ENCODE data around the gene GP5. TPM values are rescaled to one million over a fixed set of nuclear protein-coding genes. Genes with fewer than 3 reads are reported as not detected.

Gene GP5, protein sequence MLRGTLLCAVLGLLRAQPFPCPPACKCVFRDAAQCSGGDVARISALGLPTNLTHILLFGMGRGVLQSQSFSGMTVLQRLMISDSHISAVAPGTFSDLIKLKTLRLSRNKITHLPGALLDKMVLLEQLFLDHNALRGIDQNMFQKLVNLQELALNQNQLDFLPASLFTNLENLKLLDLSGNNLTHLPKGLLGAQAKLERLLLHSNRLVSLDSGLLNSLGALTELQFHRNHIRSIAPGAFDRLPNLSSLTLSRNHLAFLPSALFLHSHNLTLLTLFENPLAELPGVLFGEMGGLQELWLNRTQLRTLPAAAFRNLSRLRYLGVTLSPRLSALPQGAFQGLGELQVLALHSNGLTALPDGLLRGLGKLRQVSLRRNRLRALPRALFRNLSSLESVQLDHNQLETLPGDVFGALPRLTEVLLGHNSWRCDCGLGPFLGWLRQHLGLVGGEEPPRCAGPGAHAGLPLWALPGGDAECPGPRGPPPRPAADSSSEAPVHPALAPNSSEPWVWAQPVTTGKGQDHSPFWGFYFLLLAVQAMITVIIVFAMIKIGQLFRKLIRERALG
- total RNA-seq (2022; extraction: Qiagen RNA extraction), result not detected in 5 replicates

DNA sequence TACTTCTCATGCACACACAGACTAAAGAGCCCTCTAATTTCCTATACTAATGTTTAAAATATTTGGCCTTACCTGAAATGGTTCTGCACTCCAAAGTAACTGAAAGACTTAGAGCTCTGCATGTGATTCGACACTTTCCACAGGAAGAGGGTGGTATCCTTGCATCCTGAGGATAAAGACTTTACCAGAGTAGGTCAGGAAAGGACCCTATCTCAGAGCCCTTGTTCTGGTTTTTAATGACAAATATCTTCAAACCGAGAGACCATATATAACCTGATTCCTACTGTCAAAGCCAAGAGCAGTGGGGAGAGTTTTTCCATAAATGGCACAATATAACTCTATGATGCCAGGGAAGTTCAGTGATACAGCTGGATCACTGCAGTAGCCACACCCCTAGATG lies at the start of gene GP5:
Gene GP5 (minus strand): TSS at position 101 of the 400 bp plus-strand sequence. CDS start 984 bp downstream, outside the sequence.

DNA sequence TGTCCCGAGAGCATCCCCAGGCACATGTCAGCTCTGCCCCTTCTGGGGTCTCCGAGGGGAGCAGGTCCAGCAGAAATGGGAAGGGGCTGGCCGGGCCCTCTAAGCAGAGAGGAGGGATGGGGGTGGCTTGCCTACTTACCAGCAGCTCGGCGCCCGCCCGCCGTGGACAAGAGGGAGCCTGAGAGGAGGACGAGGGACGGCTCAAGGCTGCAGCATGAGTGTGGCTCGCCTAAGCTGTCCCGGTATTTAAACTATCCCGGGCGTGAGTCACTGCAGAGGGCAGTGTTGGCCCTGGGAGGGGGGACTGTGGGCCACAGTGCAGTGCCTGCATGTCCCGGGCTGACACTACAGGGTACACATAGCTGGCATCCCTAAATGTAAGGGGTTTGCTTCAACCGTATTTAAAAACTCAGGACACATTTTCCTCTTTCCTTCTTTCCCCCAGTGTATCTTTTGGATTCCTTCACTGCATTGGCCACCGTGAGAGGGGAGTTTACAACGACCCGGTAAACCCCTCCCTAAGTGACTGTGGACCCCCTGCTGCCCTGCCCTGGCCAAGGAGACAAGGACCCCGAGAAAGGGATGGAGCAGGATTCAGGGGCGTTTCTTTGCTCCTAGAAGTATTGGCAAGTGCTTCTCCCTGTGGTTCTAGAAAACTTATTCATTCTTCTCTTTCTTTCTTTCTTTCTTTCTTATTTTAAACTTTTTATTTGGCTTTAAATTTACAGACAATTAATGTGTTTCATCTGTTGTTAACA lies 29.4 kb downstream of the GP5 start, which contains the start of gene LRRC15:
Gene LRRC15 (minus strand): TSS at position 222 of the 758 bp plus-strand sequence. CDS start 8,700 bp downstream, outside the sequence.

DNA sequence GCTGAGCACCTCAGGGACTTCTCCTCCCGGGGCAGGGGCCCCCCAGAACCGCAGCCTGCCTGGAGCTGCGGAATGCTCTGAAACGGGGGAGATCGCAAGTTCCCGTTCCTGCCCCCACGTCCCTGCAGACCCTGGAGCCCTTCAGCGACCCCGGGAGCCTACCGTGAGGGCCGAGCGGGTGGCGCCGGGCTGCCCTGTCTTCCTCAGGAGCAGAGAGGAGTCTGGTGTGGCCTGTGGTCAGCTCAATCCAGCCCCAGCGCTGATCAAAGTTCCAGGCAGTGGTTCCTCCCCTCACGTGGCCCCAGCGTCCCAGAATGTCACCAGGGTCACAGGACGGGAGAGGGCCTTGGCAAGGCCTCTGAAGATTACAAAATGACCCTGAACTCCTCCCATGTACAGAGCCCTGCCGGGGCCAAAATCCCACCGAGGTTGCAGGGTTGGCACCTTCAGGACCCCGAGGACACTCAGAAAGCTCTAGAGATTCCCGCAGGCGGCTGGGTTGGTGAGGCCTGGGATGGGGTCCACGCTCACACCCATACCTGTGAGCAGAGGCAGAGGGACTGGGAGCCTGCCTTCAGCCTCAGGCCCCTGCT lies 47.9 kb downstream of the GP5 start, which contains the start of gene CPN2:
Gene CPN2 (minus strand): TSS at position 249 of the 593 bp plus-strand sequence. CDS start 8,626 bp downstream, outside the sequence.

Other genes starting within 250 kb of the GP5 start
- not detected in 5 replicates for gene CPN2, start 47.9 kb downstream of the GP5 start, total RNA-seq (2022; extraction: Qiagen RNA extraction)
- gene LRRC15, start 29.5 kb downstream of the GP5 start, total RNA-seq (2022; extraction: Qiagen RNA extraction), result 0.10 to 0.17 TPM (median 0.17 TPM) in 5 replicates
- 25.3 to 39.8 TPM (median 36.2 TPM) in 5 replicates for gene ATP13A3, start 87.7 kb upstream of the GP5 start, total RNA-seq (2022; extraction: Qiagen RNA extraction)
- gene TMEM44, start 234.2 kb upstream of the GP5 start, total RNA-seq (2022; extraction: Qiagen RNA extraction), result 10.1 to 12.8 TPM (median 12.3 TPM) in 5 replicates